Activated CD8-positive, alpha-beta memory T cell treated with anti-CD3 and anti-CD28 coated beads, Interleukin-2, amount 10 ng/mL, durations not matched to agents 7 days and 5 days (primary cell): Measurements from ENCODE around the gene CNOT4. TPM values are rescaled to one million over a fixed set of nuclear protein-coding genes. Genes with fewer than 3 reads are reported as not detected.
A peak's percentile ranks its signal among the peaks of the same experiment; 100 is the strongest.

Experiments used
- ATAC-seq: fragments of 150-1000 bp; cut with Tn5 transposase; one replicate; pipeline ENCODE4 v1.10.0; 2021; ENCODE audit warnings: moderate library complexity
- CTCF ChIA-PET: fragments of 350-600 bp; sonication (Branson Sonifier 250); formaldehyde crosslinking; loops from one replicate; lab custom pipeline; 2021; ENCODE audit warnings: antibody characterized with exemption; lab: Charles Lee
- DNase-seq: peaks from one replicate; pipeline ENCODE4 v3.0.0-alpha.2; 2020
- H3K27ac Mint-ChIP-seq: one replicate; pipeline ENCODE4 v1.8.0; 2021; ENCODE audit warnings: mild to moderate bottlenecking, mixed read lengths
- H3K27me3 Mint-ChIP-seq: one replicate; pipeline ENCODE4 v1.8.0; 2021; ENCODE audit warnings: mixed read lengths
- H3K36me3 Mint-ChIP-seq: one replicate; pipeline ENCODE4 v1.8.0; 2021; ENCODE audit warnings: mild to moderate bottlenecking, mixed read lengths
- H3K4me1 Mint-ChIP-seq: one replicate; pipeline ENCODE4 v1.8.0; 2021; ENCODE audit warnings: mixed read lengths
- H3K4me3 Mint-ChIP-seq: one replicate; pipeline ENCODE4 v1.8.0; 2021; ENCODE audit warnings: mild to moderate bottlenecking, moderate library complexity, mixed read lengths
- H3K9me3 Mint-ChIP-seq: one replicate; pipeline ENCODE4 v1.8.0; 2022; ENCODE audit warnings: low read depth, mixed read lengths
- total RNA-seq, 2 experiments: library from RNA; stranded (reverse); gene quantifications; one replicate each; pipeline ENCODE4 v1.2.3, GENCODE V29; 2021

CNOT4 gene
- 10 to 100 TPM; 21.1 to 26.5 TPM for total RNA-seq

GRCh38 chr7:135509839-135510591, at the start of gene CNOT4:
Gene CNOT4 (minus strand): TSS chr7:135510102. CDS start chr7:135438331, 71,771 bp downstream.
- Mint-ChIP-seq H3K4me1 (peaks cover 15% of the 10 kb centered on the region), H3K36me3 (peaks cover 3% of the 10 kb centered on the region), H3K9me3 (no peaks in the 10 kb centered on the region), H3K27me3 (no peaks in the 10 kb centered on the region), H3K27ac (no peak within 1 kb of the TSS), H3K4me3 (no peak within 1 kb of the TSS)
- DNase-seq = peak; percentile 98
- CTCF ChIA-PET = interaction anchor here (1.0 to 1.6 kb wide), 7 partner anchors 10 to 468 kb away, joined by 3 to 6 read pairs (median 4); no protein-coding TSS in a partner anchor
- ATAC-seq = peak; percentile 96

GRCh38 chr7:135558881-135559280, 49.0 kb upstream of the CNOT4 start:
- H3K27me3 Mint-ChIP-seq = peaks cover 4% of the 10 kb centered on the region
- CTCF ChIA-PET = interaction anchor here (0.9 to 2.4 kb wide), 8 partner anchors 11 to 338 kb away, joined by 3 to 11 read pairs (median 4); partner anchors contain the start of gene STMP1
- no peak overlapping the region for H3K4me3 Mint-ChIP-seq
- DNase-seq (no peak), ATAC-seq (no peak)
- peaks cover 19% of the 10 kb centered on the region for H3K36me3 Mint-ChIP-seq
- peaks cover 22% of the 10 kb centered on the region for H3K4me1 Mint-ChIP-seq
- H3K27ac Mint-ChIP-seq = no peak overlapping the region
- H3K9me3 Mint-ChIP-seq = no peaks in the 10 kb centered on the region

- H3K4me1 Mint-ChIP-seq = peaks cover 22% of the 10 kb centered on the region
- H3K36me3 Mint-ChIP-seq = peaks cover 18% of the 10 kb centered on the region
- peaks cover 4% of the 10 kb centered on the region for H3K27me3 Mint-ChIP-seq
- ATAC-seq (peak; percentile 81), DNase-seq (peak; percentile 84)
- no peak overlapping the region for H3K4me3 Mint-ChIP-seq
- H3K9me3 Mint-ChIP-seq = no peaks in the 10 kb centered on the region
- CTCF ChIA-PET = interaction anchor here (0.6 to 2.4 kb wide), 10 partner anchors 11 to 337 kb away, joined by 3 to 11 read pairs (median 4); partner anchors contain the start of gene STMP1
- no peak overlapping the region for H3K27ac Mint-ChIP-seq
Measured at GRCh38 chr7:135558337-135558767, 48.5 kb upstream of the CNOT4 start.

GRCh38 chr7:135557455-135558336, 47.8 kb upstream of the CNOT4 start, which contains the start of gene NUP205:
Gene NUP205 (plus strand): TSS chr7:135557917. CDS start chr7:135557945, 28 bp downstream.
- peaks cover 15% of the 10 kb centered on the region for H3K36me3 Mint-ChIP-seq
- peaks cover 19% of the 10 kb centered on the region for H3K4me1 Mint-ChIP-seq
- no peak within 1 kb of the TSS for H3K4me3 Mint-ChIP-seq
- ATAC-seq (peak; percentile 87), DNase-seq (peak; percentile 83)
- peak within 1 kb of the TSS; percentile 33 for H3K27ac Mint-ChIP-seq
- CTCF ChIA-PET = interaction anchor here (0.6 to 2.4 kb wide), 10 partner anchors 12 to 336 kb away, joined by 3 to 11 read pairs (median 4); partner anchors contain the start of gene STMP1
- peaks cover 4% of the 10 kb centered on the region for H3K27me3 Mint-ChIP-seq
- no peaks in the 10 kb centered on the region for H3K9me3 Mint-ChIP-seq

GRCh38 chr7:135553346-135553745, 43.4 kb upstream of the CNOT4 start:
- CTCF ChIA-PET = interaction anchor here (1.1 kb wide), 1 partner anchor 8 kb away, joined by 4 read pairs; no protein-coding TSS in a partner anchor
- ATAC-seq (no peak), DNase-seq (no peak)
- Mint-ChIP-seq H3K4me1 (peaks cover 2% of the 10 kb centered on the region), H3K27me3 (peaks cover 15% of the 10 kb centered on the region), H3K27ac (no peak overlapping the region), H3K36me3 (no peaks in the 10 kb centered on the region), H3K4me3 (no peak overlapping the region), H3K9me3 (no peaks in the 10 kb centered on the region)

GRCh38 chr7:135552148-135552547, 42.2 kb upstream of the CNOT4 start:
- H3K36me3 Mint-ChIP-seq = no peaks in the 10 kb centered on the region
- peaks cover 2% of the 10 kb centered on the region for H3K4me1 Mint-ChIP-seq

GRCh38 chr7:135550196-135550595, 40.3 kb upstream of the CNOT4 start:
- Mint-ChIP-seq H3K4me3 (no peak overlapping the region), H3K9me3 (no peaks in the 10 kb centered on the region), H3K27ac (no peak overlapping the region), H3K36me3 (no peaks in the 10 kb centered on the region), H3K4me1 (no peaks in the 10 kb centered on the region), H3K27me3 (peaks cover 23% of the 10 kb centered on the region)
- DNase-seq (no peak), ATAC-seq (no peak)
- CTCF ChIA-PET = no interaction called here

More at GRCh38 chr7:135552148-135552547, 42.2 kb upstream of the CNOT4 start:
- no peak overlapping the region for H3K4me3 Mint-ChIP-seq
- no peak for ATAC-seq
- no peak for DNase-seq
- CTCF ChIA-PET = interaction anchor here (0.9 kb wide), 1 partner anchor 41 kb away, joined by 3 read pairs; no protein-coding TSS in a partner anchor
- no peaks in the 10 kb centered on the region for H3K9me3 Mint-ChIP-seq
- no peak overlapping the region for H3K27ac Mint-ChIP-seq
- H3K27me3 Mint-ChIP-seq = peaks cover 22% of the 10 kb centered on the region

GRCh38 chr7:135541029-135541428, 31.1 kb upstream of the CNOT4 start:
- Mint-ChIP-seq H3K36me3 (no peaks in the 10 kb centered on the region), H3K9me3 (no peaks in the 10 kb centered on the region), H3K4me3 (no peak overlapping the region), H3K4me1 (no peaks in the 10 kb centered on the region), H3K27ac (no peak overlapping the region), H3K27me3 (peaks cover 15% of the 10 kb centered on the region)
- ATAC-seq (no peak), DNase-seq (no peak)
- CTCF ChIA-PET = no interaction called here

GRCh38 chr7:135539629-135540028, 29.7 kb upstream of the CNOT4 start:
- no peak overlapping the region for H3K4me3 Mint-ChIP-seq
- no peaks in the 10 kb centered on the region for H3K36me3 Mint-ChIP-seq
- CTCF ChIA-PET = no interaction called here
- H3K27ac Mint-ChIP-seq = no peak overlapping the region
- H3K27me3 Mint-ChIP-seq = peaks cover 19% of the 10 kb centered on the region
- H3K9me3 Mint-ChIP-seq = no peaks in the 10 kb centered on the region
- no peaks in the 10 kb centered on the region for H3K4me1 Mint-ChIP-seq
- no peak for DNase-seq
- no peak for ATAC-seq

- no peak for ATAC-seq
- H3K36me3 Mint-ChIP-seq = no peaks in the 10 kb centered on the region
- H3K27me3 Mint-ChIP-seq = peaks cover 23% of the 10 kb centered on the region
- H3K27ac Mint-ChIP-seq = no peak overlapping the region
- no peaks in the 10 kb centered on the region for H3K9me3 Mint-ChIP-seq
- no peak for DNase-seq
- H3K4me1 Mint-ChIP-seq = no peaks in the 10 kb centered on the region
- no peak overlapping the region for H3K4me3 Mint-ChIP-seq
- CTCF ChIA-PET = no interaction called here
Measured at GRCh38 chr7:135538376-135538775, 28.5 kb upstream of the CNOT4 start.

GRCh38 chr7:135537905-135538304, 28.0 kb upstream of the CNOT4 start:
- CTCF ChIA-PET = no interaction called here
- H3K9me3 Mint-ChIP-seq = no peaks in the 10 kb centered on the region
- no peaks in the 10 kb centered on the region for H3K36me3 Mint-ChIP-seq
- no peak overlapping the region for H3K4me3 Mint-ChIP-seq
- DNase-seq (no peak), ATAC-seq (no peak)
- no peaks in the 10 kb centered on the region for H3K4me1 Mint-ChIP-seq
- peaks cover 24% of the 10 kb centered on the region for H3K27me3 Mint-ChIP-seq
- H3K27ac Mint-ChIP-seq = no peak overlapping the region

- ATAC-seq (no peak), DNase-seq (no peak)
- Mint-ChIP-seq H3K27ac (no peak overlapping the region), H3K4me1 (no peaks in the 10 kb centered on the region), H3K4me3 (no peak overlapping the region), H3K36me3 (no peaks in the 10 kb centered on the region), H3K9me3 (no peaks in the 10 kb centered on the region), H3K27me3 (peaks cover 26% of the 10 kb centered on the region)
- CTCF ChIA-PET = no interaction called here
Measured at GRCh38 chr7:135537453-135537852, 27.6 kb upstream of the CNOT4 start.

GRCh38 chr7:135536150-135536549, 26.2 kb upstream of the CNOT4 start:
- Mint-ChIP-seq H3K9me3 (no peaks in the 10 kb centered on the region), H3K27ac (no peak overlapping the region), H3K4me1 (no peaks in the 10 kb centered on the region), H3K27me3 (peaks cover 30% of the 10 kb centered on the region), H3K36me3 (no peaks in the 10 kb centered on the region), H3K4me3 (no peak overlapping the region)
- DNase-seq = no peak
- ATAC-seq = no peak
- CTCF ChIA-PET = interaction anchor here (1.0 kb wide), 1 partner anchor 14 kb away, joined by 3 read pairs; no protein-coding TSS in a partner anchor
